Measurements from ENCODE around the gene SP2.

GRCh38 chr17:47895347-47895855, 635 bp upstream of the SP2 start:
- TF ChIP-seq CTCF (IDR thresholded peaks at IDR 0.05; ENCODE audit: insufficient read depth, low read depth, low read length): no peak
- TF ChIP-seq EZH2 (IDR thresholded peaks at IDR 0.05; ENCODE audit: insufficient read depth, low read length): no peak
